Upper lobe of right lung (tissue), 1 donor: ENCODE measurements around the gene FREY1. TPM values are rescaled to one million over a fixed set of nuclear protein-coding genes. Genes with fewer than 3 reads are reported as not detected.

Experiments
- ATAC-seq: fragments of 200-7000 bp; cut with Tn5 transposase; one replicate; pipeline ENCODE4 v1.9.1; 2020; ENCODE audit warnings: mild to moderate bottlenecking, moderate library complexity
- DNase-seq: peaks from one replicate; pipeline ENCODE4 v3.0.0-alpha.2; 2020
- H3K27ac ChIP-seq: fragments of 200-600 bp; one replicate; pipeline ENCODE4 v1.8.0; 2022
- H3K27me3 ChIP-seq: fragments of 200-600 bp; one replicate; pipeline ENCODE4 v1.8.0; 2022; ENCODE audit warnings: mild to moderate bottlenecking
- H3K36me3 ChIP-seq: fragments of 200-600 bp; one replicate; pipeline ENCODE4 v1.8.0; 2022
- H3K4me1 ChIP-seq: fragments of 200-600 bp; one replicate; pipeline ENCODE4 v1.8.0; 2022
- H3K4me3 ChIP-seq: fragments of 200-600 bp; one replicate; pipeline ENCODE4 v1.8.0; 2022; ENCODE audit warnings: mild to moderate bottlenecking
- H3K9me3 ChIP-seq: fragments of 200-600 bp; one replicate; pipeline ENCODE4 v1.8.0; 2022
- CTCF ChIP-seq: fragments of 200-600 bp; IDR thresholded peaks from one replicate; pipeline ENCODE4 v1.8.0; 2022; ENCODE audit warnings: antibody characterized with exemption
- intact Hi-C: fragments of 100-400 bp; cut with DNase I; formaldehyde crosslinking; loops from one replicate; pipeline ENCODE4 v1.11.0; 2022
- total RNA-seq: library from RNA; stranded (reverse); fragmentation: NEBNext Ultra II Directional; extraction: Animal tissue kit (Norgen Biotek cat#: 25700); gene quantifications from one replicate; pipeline ENCODE4 v1.2.1, GENCODE V29; 2021
- donor health status: DM: no; HTN: yes; CAD: no; lungs with severe emphysema.

FREY1 gene
- total RNA-seq, 1 donor from 2014 or later: 0.75 TPM

GRCh38 chr11:45917623-45918330, 10.7 kb upstream of the FREY1 start, which contains the start of gene PEX16:
TSS of gene PEX16 (minus strand) at chr11:45917877. CDS start at chr11:45917811, 66 bp downstream.
- H3K36me3 ChIP-seq: peaks cover 33% of the 10 kb centered on the region
- ATAC-seq: peak; percentile 87
- H3K4me3 ChIP-seq: peak within 1 kb of the TSS; percentile 60
- intact Hi-C loops: no loop called here
- no peak for TF ChIP-seq CTCF
- peaks cover 20% of the 10 kb centered on the region for H3K4me1 ChIP-seq
- peak; percentile 99 for DNase-seq
- H3K27ac ChIP-seq: peak within 1 kb of the TSS; percentile 82
- no peaks in the 10 kb centered on the region for H3K9me3 ChIP-seq
- peaks cover 12% of the 10 kb centered on the region for H3K27me3 ChIP-seq

GRCh38 chr11:45917286-45917622, 10.2 kb upstream of the FREY1 start:
- ATAC-seq: no peak
- peak overlapping the region; percentile 60 for H3K4me3 ChIP-seq
- peaks cover 38% of the 10 kb centered on the region for H3K36me3 ChIP-seq
- no peak for DNase-seq
- intact Hi-C loops: no loop called here
- H3K4me1 ChIP-seq: peaks cover 19% of the 10 kb centered on the region
- H3K27ac ChIP-seq: peak overlapping the region; percentile 82
- peaks cover 8% of the 10 kb centered on the region for H3K27me3 ChIP-seq
- H3K9me3 ChIP-seq: no peaks in the 10 kb centered on the region
- TF ChIP-seq CTCF: no peak

GRCh38 chr11:45915446-45915845, 8.4 kb upstream of the FREY1 start:
- no peak overlapping the region for H3K27ac ChIP-seq

GRCh38 chr11:45913942-45914635, 7.0 kb upstream of the FREY1 start:
- DNase-seq (no peak), ATAC-seq (no peak)
- Histone ChIP-seq H3K4me1 (peaks cover 9% of the 10 kb centered on the region), H3K36me3 (peaks cover 70% of the 10 kb centered on the region), H3K27me3 (no peaks in the 10 kb centered on the region), H3K27ac (no peak overlapping the region), H3K9me3 (no peaks in the 10 kb centered on the region), H3K4me3 (no peak overlapping the region)
- intact Hi-C loops: no loop called here
- TF ChIP-seq CTCF: no peak

More at GRCh38 chr11:45915446-45915845, 8.4 kb upstream of the FREY1 start:
- Histone ChIP-seq H3K36me3 (peaks cover 56% of the 10 kb centered on the region), H3K4me1 (peaks cover 9% of the 10 kb centered on the region), H3K4me3 (no peak overlapping the region), H3K9me3 (no peaks in the 10 kb centered on the region), H3K27me3 (no peaks in the 10 kb centered on the region)
- ATAC-seq (no peak), DNase-seq (no peak)
- intact Hi-C loops: no loop called here
- TF ChIP-seq CTCF: no peak

- H3K27me3 ChIP-seq: no peaks in the 10 kb centered on the region
- no peaks in the 10 kb centered on the region for H3K9me3 ChIP-seq
- ATAC-seq: no peak
- H3K27ac ChIP-seq: no peak overlapping the region
- peaks cover 9% of the 10 kb centered on the region for H3K4me1 ChIP-seq
- no peak overlapping the region for H3K4me3 ChIP-seq
- no peak for TF ChIP-seq CTCF
- DNase-seq: no peak
- H3K36me3 ChIP-seq: peaks cover 71% of the 10 kb centered on the region
- intact Hi-C loops: no loop called here
Measured at GRCh38 chr11:45913514-45913913, 6.4 kb upstream of the FREY1 start.
